Stomach (tissue), 9 donors: ENCODE results near the gene RCL1. TPM values are rescaled to one million over a fixed set of nuclear protein-coding genes. Genes with fewer than 3 reads are reported as not detected.

Experiments used
- DNase-seq, 2 donors: peaks; one replicate each; pipeline versions ENCODE4 v3.0.0 to v3.0.0-alpha.2; 2013 to 2019
- H3K27ac ChIP-seq, 5 donors: fragments of 200-600 bp in 4 of 5; sonication (generic) in 4 of 5; one replicate each; pipeline ENCODE4 v1.5.1; 2013 to 2019; ENCODE audit warnings: mild to moderate bottlenecking in 1 of 5, moderate library complexity in 1 of 5
- H3K27me3 ChIP-seq, 3 donors: fragments of 200-600 bp; sonication (generic); one replicate each; pipeline ENCODE4 v1.5.1; 2017 to 2019; ENCODE audit warnings: mixed run types in 1 of 3
- H3K36me3 ChIP-seq, 4 donors: fragments of 200-600 bp; sonication (generic); 1 replicate in 3 of 4; 2 replicates in 1 of 4; pipeline ENCODE4 v1.5.1; 2016 to 2019
- H3K4me1 ChIP-seq, 4 donors: fragments of 200-600 bp; sonication (generic); one replicate each; pipeline ENCODE4 v1.5.1; 2016 to 2019
- H3K4me3 ChIP-seq, 4 donors: fragments of 200-600 bp; sonication (generic) in 3 of 4; one replicate each; pipeline ENCODE4 v1.5.1; 2016 to 2019; ENCODE audit warnings: mild to moderate bottlenecking in 1 of 4
- H3K9me3 ChIP-seq, 4 donors: fragments of 200-600 bp; sonication (generic); one replicate each; pipeline ENCODE4 v1.5.1; 2016 to 2019
- EP300 ChIP-seq: sonication (generic); formaldehyde crosslinking; IDR thresholded peaks from one replicate; pipeline ENCODE4 v1.6.1; 2017; ENCODE audit warnings: antibody characterized with exemption
- POLR2A ChIP-seq, 4 donors: fragments of 450-650 bp; IDR thresholded peaks; one replicate each; pipeline ENCODE4 v1.6.1; 2016; ENCODE audit warnings: antibody characterized with exemption in 4 of 4, control low read depth in 2 of 4, mild to moderate bottlenecking in 1 of 4, moderate library complexity in 1 of 4
- POLR2AphosphoS5 ChIP-seq, 3 donors: sonication (generic); formaldehyde crosslinking; IDR thresholded peaks; one replicate each; pipeline ENCODE4 v1.6.1; 2016; ENCODE audit warnings: antibody characterized with exemption in 3 of 3
- WGBS, 5 donors: extraction: QIAGEN DNeasy Blood & Tissue Kit in 3 of 5; methylation state at CpG; one replicate each; pipeline versions ENCODE4 v1.1.5 to v1.1.7; 2013 to 2018; 5-methylcytosine and 5-hydroxymethylcytosine counted together
- intact Hi-C: fragments of 100-400 bp; cut with DNase I; formaldehyde crosslinking; loops from one replicate; pipeline ENCODE4 v1.15.1; 2023; ENCODE audit warnings: low total_unique reads
- polyA plus RNA-seq, 3 donors: library from polyadenylated mRNA; stranded (reverse); fragments of 200-250 nt; gene quantifications; one replicate each; pipeline ENCODE4 v1.2.3, GENCODE V29; 2013
- total RNA-seq, 5 donors: library from RNA; depleted of rRNA; stranded (reverse); fragments of >200 nt; gene quantifications; one replicate each; pipeline versions ENCODE4 v1.1.0 to v1.2.3, GENCODE V29; 2014 to 2016
- TF ChIP-seq, protein P1 (sequence below), 7 experiments: fragments of 450-650 bp in 4 of 7; fragments of 200-600 bp in 3 of 7; sonication (generic) in 3 of 7; IDR thresholded peaks; one replicate each; pipeline ENCODE4 v1.5.1; 2016 to 2019; ENCODE audit warnings: antibody characterized with exemption in 7 of 7, control low read depth in 2 of 7, mild to moderate bottlenecking in 1 of 7
- donor health status: healthy with polysubstance abuse.
- donor health status: Bipolar disorder and iron deficiency.
- donor health status: healthy.

The RCL1 gene
- total and polyA plus RNA-seq, 8 donors: 11.7 to 38.7 (median 14.5) TPM

DNA sequence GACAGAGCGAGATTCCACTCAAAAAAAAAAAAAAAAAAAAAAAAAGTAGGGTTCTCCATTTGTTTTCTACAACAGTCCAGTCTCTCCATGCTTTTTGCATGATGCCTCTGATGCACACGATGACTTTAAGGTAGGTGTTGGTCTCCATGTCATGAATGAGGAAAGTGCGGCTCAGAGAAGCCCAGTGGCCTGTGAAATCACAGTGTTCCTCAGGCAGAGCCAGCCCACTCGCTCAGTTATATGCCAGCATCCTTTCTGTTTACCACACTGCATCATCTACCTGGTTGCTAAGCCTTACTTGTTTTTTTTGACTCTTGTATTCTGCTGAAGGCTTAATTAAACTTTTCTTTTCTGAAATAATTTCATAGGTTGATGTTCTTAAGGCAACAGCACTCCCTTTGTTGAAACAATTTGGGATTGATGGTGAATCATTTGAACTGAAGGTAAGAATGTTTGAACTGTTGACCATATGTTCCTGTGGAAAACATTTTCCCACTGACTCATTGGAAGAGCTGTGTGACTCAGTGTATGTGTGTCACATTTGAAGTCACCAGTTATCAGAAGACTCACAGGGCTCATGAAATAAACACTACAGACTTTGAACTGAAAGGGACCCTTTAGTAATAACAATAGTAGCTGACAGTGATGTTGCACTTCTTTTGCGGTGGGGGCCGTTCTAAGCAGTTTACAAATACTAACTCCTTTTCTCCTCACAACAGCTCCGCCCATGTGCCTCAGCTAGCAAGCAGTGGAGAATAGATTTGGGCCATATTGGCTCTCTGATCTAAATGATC, 40.2 kb downstream of the RCL1 start:
- TF ChIP-seq POLR2AphosphoS5 (IDR thresholded peaks at IDR 0.05) (peak in 2 of 3 donors; percentile 42 to 75), EP300 (no peak), POLR2A (IDR thresholded peaks at IDR 0.05) (no peak)
- TF ChIP-seq, protein P1, sequence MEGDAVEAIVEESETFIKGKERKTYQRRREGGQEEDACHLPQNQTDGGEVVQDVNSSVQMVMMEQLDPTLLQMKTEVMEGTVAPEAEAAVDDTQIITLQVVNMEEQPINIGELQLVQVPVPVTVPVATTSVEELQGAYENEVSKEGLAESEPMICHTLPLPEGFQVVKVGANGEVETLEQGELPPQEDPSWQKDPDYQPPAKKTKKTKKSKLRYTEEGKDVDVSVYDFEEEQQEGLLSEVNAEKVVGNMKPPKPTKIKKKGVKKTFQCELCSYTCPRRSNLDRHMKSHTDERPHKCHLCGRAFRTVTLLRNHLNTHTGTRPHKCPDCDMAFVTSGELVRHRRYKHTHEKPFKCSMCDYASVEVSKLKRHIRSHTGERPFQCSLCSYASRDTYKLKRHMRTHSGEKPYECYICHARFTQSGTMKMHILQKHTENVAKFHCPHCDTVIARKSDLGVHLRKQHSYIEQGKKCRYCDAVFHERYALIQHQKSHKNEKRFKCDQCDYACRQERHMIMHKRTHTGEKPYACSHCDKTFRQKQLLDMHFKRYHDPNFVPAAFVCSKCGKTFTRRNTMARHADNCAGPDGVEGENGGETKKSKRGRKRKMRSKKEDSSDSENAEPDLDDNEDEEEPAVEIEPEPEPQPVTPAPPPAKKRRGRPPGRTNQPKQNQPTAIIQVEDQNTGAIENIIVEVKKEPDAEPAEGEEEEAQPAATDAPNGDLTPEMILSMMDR (IDR thresholded peaks at IDR 0.05): no peak
- intact Hi-C loops: no loop called here
- Histone ChIP-seq H3K27me3 (no peaks in the 10 kb centered on the region), H3K9me3 (no peaks in the 10 kb centered on the region), H3K27ac (peak overlapping the region in 3 of 5 donors; percentile 23 to 50 (median 28)), H3K4me3 (no peak overlapping the region), H3K36me3 (peaks cover 0 to 30% (median 20%) of the 10 kb centered on the region in 4 donors), H3K4me1 (peaks cover 9 to 26% (median 16%) of the 10 kb centered on the region in 4 donors)
- no peak for DNase-seq
- WGBS, 5 donors: 79 to 87% (median 86%) methylated on average over 7 of the region's 7 CpGs

DNA sequence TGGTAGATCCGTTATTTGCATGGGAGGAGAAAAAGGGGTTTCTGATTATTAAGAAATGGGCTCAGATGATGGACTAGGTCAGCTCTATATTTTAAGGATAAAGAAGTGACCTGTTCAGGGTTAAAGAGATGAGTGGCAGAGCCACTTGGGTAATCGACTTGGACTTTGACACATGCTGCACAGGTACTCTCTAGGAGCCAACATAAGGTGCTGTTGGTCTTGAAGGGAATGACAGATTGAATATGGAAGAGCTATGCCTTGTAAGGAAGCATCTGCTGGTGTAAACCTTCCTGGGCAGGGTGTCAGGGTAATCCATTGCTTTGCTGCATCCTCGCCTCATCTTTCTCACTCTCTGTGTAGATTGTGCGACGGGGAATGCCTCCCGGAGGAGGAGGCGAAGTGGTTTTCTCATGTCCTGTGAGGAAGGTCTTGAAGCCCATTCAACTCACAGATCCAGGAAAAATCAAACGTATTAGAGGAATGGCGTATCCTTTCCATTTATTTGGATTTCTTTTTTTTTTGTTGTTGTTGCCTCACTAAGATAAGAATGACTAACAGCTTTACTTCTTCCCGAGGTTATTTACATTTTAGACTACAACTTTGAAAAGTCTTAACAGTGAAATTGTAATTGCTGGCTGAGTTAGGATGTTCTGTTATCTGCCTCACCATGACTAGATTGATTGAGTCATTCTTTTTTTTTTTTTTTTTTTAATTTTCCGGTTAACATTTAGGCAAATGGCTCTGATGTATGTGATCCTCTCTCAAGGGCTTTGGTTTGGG, 41.2 kb downstream of the RCL1 start:
- H3K27ac ChIP-seq: peak overlapping the region in 2 of 5 donors; percentile 28 to 50
- intact Hi-C loops: no loop called here
- WGBS, 5 donors: 83 to 88% (median 86%) methylated on average over 11 of the region's 11 CpGs
- H3K4me1 ChIP-seq: peaks cover 2 to 16% (median 8%) of the 10 kb centered on the region in 4 donors
- TF ChIP-seq POLR2AphosphoS5 (IDR thresholded peaks at IDR 0.05): no peak
- TF ChIP-seq, protein P1 (IDR thresholded peaks at IDR 0.05): no peak
- no peak for TF ChIP-seq POLR2A (IDR thresholded peaks at IDR 0.05)
- no peak for TF ChIP-seq EP300
- peaks cover 0 to 30% (median 20%) of the 10 kb centered on the region in 4 donors for H3K36me3 ChIP-seq
- no peaks in the 10 kb centered on the region for H3K27me3 ChIP-seq
- no peak for DNase-seq
- no peaks in the 10 kb centered on the region for H3K9me3 ChIP-seq
- H3K4me3 ChIP-seq: no peak overlapping the region

DNA sequence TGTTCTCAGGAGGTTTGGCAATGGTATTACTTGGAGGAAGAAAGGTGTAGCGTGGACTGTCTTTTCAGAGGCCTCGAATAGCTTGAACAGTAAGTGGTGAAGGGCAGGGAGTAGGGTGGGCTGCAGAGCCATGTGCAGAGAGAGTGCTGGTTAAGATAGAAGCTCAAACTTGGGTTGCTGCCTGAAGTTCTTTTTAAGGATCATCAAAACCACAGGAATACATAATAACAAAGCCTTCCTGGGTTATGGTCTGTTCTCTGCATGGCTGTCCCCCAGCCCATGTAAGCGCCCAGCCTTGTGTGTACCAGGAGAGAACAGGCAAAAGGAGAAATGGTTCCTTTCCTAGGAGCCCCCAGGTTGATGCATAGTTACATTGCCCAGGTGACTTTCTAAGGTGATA, 43.9 kb downstream of the RCL1 start:
- TF ChIP-seq, protein P1 (IDR thresholded peaks at IDR 0.05): no peak
- TF ChIP-seq EP300 (no peak), POLR2A (IDR thresholded peaks at IDR 0.05) (no peak), POLR2AphosphoS5 (IDR thresholded peaks at IDR 0.05) (no peak)
- no peak for DNase-seq
- Histone ChIP-seq H3K4me3 (no peak overlapping the region), H3K4me1 (peaks cover 0 to 5% (median 0%) of the 10 kb centered on the region in 4 donors), H3K27me3 (no peaks in the 10 kb centered on the region), H3K9me3 (no peaks in the 10 kb centered on the region), H3K27ac (no peak overlapping the region), H3K36me3 (peaks cover 6 to 45% (median 34%) of the 10 kb centered on the region in 4 donors)
- intact Hi-C loops: no loop called here
- 81 to 100% (median 96%) methylated on average over 3 of the region's 3 CpGs for WGBS, 5 donors
